HG02970 (cell line): ENCODE data around the gene SLC25A6.
"Not testable (repeated sequence)": the region's sequence is repeated elsewhere in the genome, so short reads cannot be mapped to it uniquely, and the experiment has no call there.

ENCODE experiments used
- ATAC-seq: cut with Tn5 transposase; IDR thresholded peaks from one replicate; pipeline ENCODE4 v1.9.1; 2021; ENCODE audit warnings: mild to moderate bottlenecking, moderate library complexity, moderate number of reproducible peaks; ENCODE audit not compliant: unreplicated experiment, low FRiP score

Gene SLC25A6

GRCh38 chrX:1392376-1393068, 609 bp upstream of the SLC25A6 start:
- peak; percentile 4 for ATAC-seq

- ATAC-seq: no peak
Observed at GRCh38 chrX:1391370-1391706, 575 bp downstream of the SLC25A6 start.

GRCh38 chrX:1390621-1391369, 1.1 kb downstream of the SLC25A6 start:
- no peak for ATAC-seq

- no peak for ATAC-seq
Observed at GRCh38 chrX:1389993-1390285, 2.0 kb downstream of the SLC25A6 start.

GRCh38 chrX:1389181-1389992, 2.5 kb downstream of the SLC25A6 start:
- ATAC-seq: no peak

- ATAC-seq: no peak
Observed at GRCh38 chrX:1388651-1389050, 3.3 kb downstream of the SLC25A6 start.

GRCh38 chrX:1387141-1387776, 4.7 kb downstream of the SLC25A6 start:
- no peak for ATAC-seq

GRCh38 chrX:1386338-1387127, 5.4 kb downstream of the SLC25A6 start:
- no peak for ATAC-seq

- ATAC-seq: no peak
Observed at GRCh38 chrX:1385253-1386223, 6.4 kb downstream of the SLC25A6 start.

GRCh38 chrX:1384658-1385252, 7.2 kb downstream of the SLC25A6 start:
- ATAC-seq: no peak

GRCh38 chrX:1380672-1381233, 11.2 kb downstream of the SLC25A6 start:
- ATAC-seq: no peak

- no peak for ATAC-seq
Observed at GRCh38 chrX:1378306-1378759, 13.6 kb downstream of the SLC25A6 start.

GRCh38 chrX:1368385-1368698, 23.6 kb downstream of the SLC25A6 start:
- ATAC-seq: no peak

GRCh38 chrX:1366363-1366762, 25.6 kb downstream of the SLC25A6 start:
- ATAC-seq: not testable (repeated sequence)

GRCh38 chrX:1361910-1362309, 30.0 kb downstream of the SLC25A6 start:
- ATAC-seq: no peak

- no peak for ATAC-seq
Observed at GRCh38 chrX:1361275-1361674, 30.6 kb downstream of the SLC25A6 start.

GRCh38 chrX:1360171-1360570, 31.7 kb downstream of the SLC25A6 start:
- ATAC-seq: no peak

GRCh38 chrX:1359477-1359873, 32.4 kb downstream of the SLC25A6 start:
- no peak for ATAC-seq
